GM23248 (cell line): ENCODE data around the gene ZNF311.

Source experiments
- EZH2 ChIP-seq: fragments of 200-600 bp; sonication (generic); IDR thresholded peaks from 2 replicates; pipeline ENCODE4 v1.6.1; 2018; ENCODE audit warnings: antibody characterized with exemption, mild to moderate bottlenecking; ENCODE audit not compliant: insufficient read depth, poor library complexity, severe bottlenecking
- EZH2phosphoT487 ChIP-seq: fragments of 200-600 bp; sonication (generic); IDR thresholded peaks from 2 replicates; pipeline ENCODE4 v1.6.1; 2018; ENCODE audit warnings: antibody characterized with exemption, moderate library complexity, mild to moderate bottlenecking, low read depth; ENCODE audit not compliant: insufficient read depth

- TF ChIP-seq EZH2phosphoT487 (no peak), EZH2 (no peak)
These were observed 20.9 kb upstream of the ZNF311 start for GRCh38 chr6:29025927-29026585.
